Activated effector memory CD4-positive, alpha-beta T cell treated with anti-CD3 and anti-CD28 coated beads, Interleukin-2, amount 50 U/mL, for 16 hours (primary cell): ENCODE data around the gene PAEP.

Experiments used
- DNase-seq: peaks from one replicate; pipeline ENCODE4 v3.0.0-alpha.2; 2020

PAEP gene

GRCh38 chr9:135602789-135603481 is 41.4 kb downstream of the PAEP start:
- peak; percentile 84 for DNase-seq

- peak; percentile 45 for DNase-seq
These were observed 43.1 kb downstream of the PAEP start for GRCh38 chr9:135604437-135605237.

- peak; percentile 45 for DNase-seq
These were observed 43.8 kb downstream of the PAEP start for GRCh38 chr9:135605238-135605781.

- DNase-seq = peak; percentile 47
These were observed 45.3 kb downstream of the PAEP start for GRCh38 chr9:135606885-135607259.

- peak; percentile 60 for DNase-seq
These were observed 46.1 kb downstream of the PAEP start for GRCh38 chr9:135607401-135608293.

- peak; percentile 48 for DNase-seq
These were observed 46.9 kb downstream of the PAEP start for GRCh38 chr9:135608294-135608998.

GRCh38 chr9:135608999-135609317 is 47.4 kb downstream of the PAEP start:
- DNase-seq = peak; percentile 8

- peak; percentile 43 for DNase-seq
These were observed 47.9 kb downstream of the PAEP start for GRCh38 chr9:135609366-135609955.

- DNase-seq = peak; percentile 33
These were observed 49.0 kb downstream of the PAEP start for GRCh38 chr9:135610290-135611141.

GRCh38 chr9:135611142-135611874 is 49.8 kb downstream of the PAEP start:
- DNase-seq = no peak

- DNase-seq = no peak
These were observed 50.3 kb downstream of the PAEP start for GRCh38 chr9:135611875-135612209.

GRCh38 chr9:135612437-135612836 is 50.9 kb downstream of the PAEP start:
- DNase-seq = no peak

- DNase-seq = no peak
These were observed 51.7 kb downstream of the PAEP start for GRCh38 chr9:135612981-135613910.

GRCh38 chr9:135613946-135614805 is 52.6 kb downstream of the PAEP start:
- DNase-seq = no peak

- no peak for DNase-seq
These were observed 53.5 kb downstream of the PAEP start for GRCh38 chr9:135614821-135615665.

GRCh38 chr9:135615666-135616618 is 54.4 kb downstream of the PAEP start:
- no peak for DNase-seq
